T-helper 17 cell (primary cell): ENCODE data around the gene KLRB1. TPM values are rescaled to one million over a fixed set of nuclear protein-coding genes. Genes with fewer than 3 reads are reported as not detected.
"Not testable (repeated sequence)": the region's sequence is repeated elsewhere in the genome, so short reads cannot be mapped to it uniquely, and the experiment has no call there.

Experiments used
- ATAC-seq: fragments of 150-1000 bp; cut with Tn5 transposase; 2 replicates; pipeline ENCODE4 v1.10.0; 2021; ENCODE audit warnings: mild to moderate bottlenecking, moderate library complexity
- DNase-seq, 3 donors: peaks; one replicate each; pipeline versions ENCODE4 v3.0.0 to v3.0.0-alpha.2; 2020 to 2021
- H3K9me3 ChIP-seq: one replicate; pipeline ENCODE4 v1.7.0; 2013; ENCODE audit warnings: low read length, mild to moderate bottlenecking; ENCODE audit not compliant: control insufficient read depth, poor library complexity, severe bottlenecking
- H3K27ac Mint-ChIP-seq: one replicate; pipeline ENCODE4 v1.8.0; 2022; ENCODE audit warnings: mild to moderate bottlenecking, moderate library complexity, mixed read lengths
- H3K27me3 Mint-ChIP-seq: one replicate; pipeline ENCODE4 v1.8.0; 2022; ENCODE audit warnings: mixed read lengths
- H3K36me3 Mint-ChIP-seq: one replicate; pipeline ENCODE4 v1.8.0; 2022; ENCODE audit warnings: low read depth, mixed read lengths
- H3K4me1 Mint-ChIP-seq: one replicate; pipeline ENCODE4 v1.8.0; 2022; ENCODE audit warnings: mild to moderate bottlenecking, mixed read lengths
- H3K4me3 Mint-ChIP-seq: one replicate; pipeline ENCODE4 v1.8.0; 2022; ENCODE audit warnings: mild to moderate bottlenecking, moderate library complexity, mixed read lengths
- total RNA-seq, 4 donors: library from RNA in 2 of 4; stranded (reverse) in 2 of 4; gene quantifications; one replicate each; pipeline ENCODE4 v1.2.3 and lab custom pipeline; 2022 to 2026

Gene KLRB1
- total RNA-seq, 2 donors from 2014 or later: 182 to 229 TPM

DNA sequence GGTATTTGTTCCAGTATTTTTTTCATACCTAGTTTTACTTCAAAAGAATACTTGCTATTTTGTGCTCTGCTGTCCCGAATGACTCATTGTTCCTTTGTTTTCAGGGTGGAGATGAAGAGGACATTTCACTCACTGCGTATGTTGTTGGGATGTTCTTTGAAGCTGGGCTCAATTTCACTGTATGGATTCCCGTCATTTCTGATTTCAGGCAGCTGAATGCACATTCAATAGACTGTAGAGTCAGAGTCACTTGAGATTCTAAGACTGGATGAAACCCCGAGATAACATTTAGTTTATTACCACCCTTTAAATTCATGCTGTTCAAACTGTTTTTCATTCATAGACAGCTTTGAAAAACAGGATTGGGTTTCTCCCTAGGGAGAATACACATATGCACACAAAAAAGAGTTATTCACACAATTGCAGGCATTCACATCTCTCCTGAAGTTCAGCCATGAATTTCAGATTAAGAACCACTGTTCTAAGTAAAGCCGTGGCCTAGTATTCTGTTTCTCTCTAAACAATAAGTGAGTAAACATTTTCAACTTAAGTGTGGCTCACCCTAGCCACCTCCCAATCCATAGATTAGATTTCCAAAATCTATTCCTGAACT is 44.8 kb downstream of the KLRB1 start:
- H3K4me3 Mint-ChIP-seq, ATAC-seq, DNase-seq, H3K4me1 Mint-ChIP-seq, H3K27ac Mint-ChIP-seq, H3K9me3 ChIP-seq, H3K27me3 Mint-ChIP-seq, H3K36me3 Mint-ChIP-seq: not testable (repeated sequence)

DNA sequence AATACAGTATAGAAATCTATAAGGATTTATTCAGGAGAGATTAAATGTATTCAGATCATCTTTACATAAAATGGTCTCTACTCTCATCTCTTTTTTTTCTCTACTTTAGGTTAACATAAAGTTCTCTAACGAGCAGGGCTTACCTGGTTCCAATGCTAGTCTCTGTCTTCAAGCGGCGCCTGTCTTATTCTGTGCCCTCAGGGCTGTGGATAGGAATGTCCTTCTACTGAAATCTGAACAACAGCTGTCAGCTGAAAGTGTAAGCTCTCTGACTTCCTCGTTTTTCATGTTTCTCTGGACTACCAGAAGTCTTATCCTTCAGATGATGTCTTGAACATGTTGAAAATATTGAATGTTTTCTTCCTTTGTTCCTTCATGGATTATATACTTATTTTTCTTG is 62.2 kb downstream of the KLRB1 start:
- not testable (repeated sequence) for H3K9me3 ChIP-seq, DNase-seq, H3K4me3 Mint-ChIP-seq, H3K36me3 Mint-ChIP-seq, H3K27ac Mint-ChIP-seq, H3K27me3 Mint-ChIP-seq, H3K4me1 Mint-ChIP-seq, ATAC-seq

Other genes starting within 250 kb of the KLRB1 start
- gene CLEC2D, start 61.8 kb upstream of the KLRB1 start, total RNA-seq: 100 to 1,000 TPM; 151 to 173 TPM
- gene CLECL1, start 125.2 kb upstream of the KLRB1 start, total RNA-seq: 1 to 10 TPM; 1.5 TPM
- 1,000 to 10,000 TPM; 1,001 to 1,104 TPM for gene CD69, start 153.0 kb upstream of the KLRB1 start, total RNA-seq
- under 1 TPM; 0.52 to 0.57 TPM for gene KLRF1, start 219.6 kb upstream of the KLRB1 start, total RNA-seq